ENCODE measurements around the gene CDRT4. TPM values are rescaled to one million over a fixed set of nuclear protein-coding genes. Genes with fewer than 3 reads are reported as not detected.

CDRT4 gene
- total RNA-seq, 4 donors from 2014 or later = 2.1 to 18.9 (median 12.4) TPM

GRCh38 chr17:15388356-15389041, 78.9 kb downstream of the CDRT4 start:
- Histone ChIP-seq H3K9me3 (no peaks in the 10 kb centered on the region), H3K27ac (peak overlapping the region in 2 of 4 donors; percentile 43 to 57), H3K4me3 (no peak overlapping the region), H3K36me3 (no peaks in the 10 kb centered on the region), H3K27me3 (no peaks in the 10 kb centered on the region), H3K4me1 (peaks cover 0 to 9% (median 3%) of the 10 kb centered on the region in 4 donors)
- no peak for DNase-seq (ENCODE audit: low spot score in 2 of 2)
- WGBS, 2 donors = 80 to 86% methylated on average over 8 of the region's 8 CpGs
- TF ChIP-seq EP300 (IDR thresholded peaks at IDR 0.05) = no peak
- TF ChIP-seq POLR2A (IDR thresholded peaks at IDR 0.05) = no peak
- TF ChIP-seq CTCF (IDR thresholded peaks at IDR 0.05) = no peak

- Histone ChIP-seq H3K27ac (no peak overlapping the region), H3K9me3 (no peaks in the 10 kb centered on the region), H3K4me1 (peaks cover 0 to 17% (median 3%) of the 10 kb centered on the region in 4 donors), H3K36me3 (no peaks in the 10 kb centered on the region), H3K4me3 (no peak overlapping the region), H3K27me3 (no peaks in the 10 kb centered on the region)
- WGBS, 2 donors = 86 to 92% methylated on average over 4 of the region's 4 CpGs
- no peak for DNase-seq (ENCODE audit: low spot score in 2 of 2)
- TF ChIP-seq EP300 (IDR thresholded peaks at IDR 0.05) = no peak
Observed at GRCh38 chr17:15386083-15386482, 81.3 kb downstream of the CDRT4 start.

Other genes with a start within 250 kb of the CDRT4 start
- 1,000 to 10,000 TPM in 3 of 4 donors, 100 to 1,000 TPM in 1; 784 to 3,019 (median 2,270) TPM for gene PMP22, start 202.3 kb downstream of the CDRT4 start, total RNA-seq
- 1 to 10 TPM in 2 of 4 donors, under 1 TPM in 2; 0.20 to 3.7 (median 1.0) TPM for gene TEKT3, start 126.0 kb downstream of the CDRT4 start, total RNA-seq
- gene TVP23C, start 95.9 kb upstream of the CDRT4 start, total RNA-seq = 10 to 100 TPM in 3 of 4 donors, 1 to 10 TPM in 1; 9.9 to 31.7 (median 22.9) TPM
- 1 to 10 TPM in 1 of 4 donors, under 1 TPM in 1, not detected in 2; 0.30 to 2.2 TPM for gene FBXW10B, start 152.1 kb upstream of the CDRT4 start, total RNA-seq
- 10 to 100 TPM; 10.8 to 26.3 (median 13.9) TPM for gene TRIM16, start 216.7 kb upstream of the CDRT4 start, total RNA-seq
- gene ZNF286A, start 232.1 kb upstream of the CDRT4 start, total RNA-seq = 10 to 100 TPM in 3 of 4 donors, 1 to 10 TPM in 1; 7.5 to 47.7 (median 24.0) TPM